ENCODE measurements around the gene LDB2. TPM values are rescaled to one million over a fixed set of nuclear protein-coding genes. Genes with fewer than 3 reads are reported as not detected.

The LDB2 gene
- total and polyA plus RNA-seq, 2 donors: 9.2 to 10.1 TPM

GRCh38 chr4:16715482-16715881 is 183.0 kb downstream of the LDB2 start:
- 89% methylated on average over 2 of the region's 2 CpGs for WGBS
- Histone ChIP-seq H3K36me3 (ENCODE audit: control insufficient read depth in 2 of 2, insufficient read depth in 2 of 2, low read length in 1 of 2) (no peaks in the 10 kb centered on the region), H3K27ac (ENCODE audit: low read depth in 1 of 2, low read length in 1 of 2) (no peak overlapping the region), H3K4me3 (ENCODE audit: low read length in 2 of 2) (no peak overlapping the region), H3K4me1 (ENCODE audit: control insufficient read depth in 2 of 2, insufficient read depth in 2 of 2, low read length in 2 of 2) (no peaks in the 10 kb centered on the region), H3K9me3 (ENCODE audit: control insufficient read depth in 2 of 2, insufficient read depth in 1 of 2, low read length in 1 of 2) (no peaks in the 10 kb centered on the region), H3K27me3 (ENCODE audit: control insufficient read depth in 2 of 2, insufficient read depth in 1 of 2, low read length in 1 of 2) (no peaks in the 10 kb centered on the region)
- DNase-seq (ENCODE audit: low read depth in 6 of 9, low spot score in 9 of 9): no peak

GRCh38 chr4:16714191-16714590 is 184.3 kb downstream of the LDB2 start:
- Histone ChIP-seq H3K27me3 (ENCODE audit: control insufficient read depth in 2 of 2, insufficient read depth in 1 of 2, low read length in 1 of 2) (no peaks in the 10 kb centered on the region), H3K9me3 (ENCODE audit: control insufficient read depth in 2 of 2, insufficient read depth in 1 of 2, low read length in 1 of 2) (no peaks in the 10 kb centered on the region), H3K36me3 (ENCODE audit: control insufficient read depth in 2 of 2, insufficient read depth in 2 of 2, low read length in 1 of 2) (no peaks in the 10 kb centered on the region), H3K27ac (ENCODE audit: low read depth in 1 of 2, low read length in 1 of 2) (no peak overlapping the region), H3K4me3 (ENCODE audit: low read length in 2 of 2) (no peak overlapping the region), H3K4me1 (ENCODE audit: control insufficient read depth in 2 of 2, insufficient read depth in 2 of 2, low read length in 2 of 2) (no peaks in the 10 kb centered on the region)
- 88% methylated on average over 1 of the region's 1 CpG for WGBS
- no peak for DNase-seq (ENCODE audit: low read depth in 6 of 9, low spot score in 9 of 9)

- DNase-seq (ENCODE audit: low read depth in 6 of 9, low spot score in 9 of 9): no peak
- 95% methylated on average over 3 of the region's 3 CpGs for WGBS
- Histone ChIP-seq H3K27ac (ENCODE audit: low read depth in 1 of 2, low read length in 1 of 2) (no peak overlapping the region), H3K27me3 (ENCODE audit: control insufficient read depth in 2 of 2, insufficient read depth in 1 of 2, low read length in 1 of 2) (no peaks in the 10 kb centered on the region), H3K4me3 (ENCODE audit: low read length in 2 of 2) (no peak overlapping the region), H3K36me3 (ENCODE audit: control insufficient read depth in 2 of 2, insufficient read depth in 2 of 2, low read length in 1 of 2) (no peaks in the 10 kb centered on the region), H3K4me1 (ENCODE audit: control insufficient read depth in 2 of 2, insufficient read depth in 2 of 2, low read length in 2 of 2) (no peaks in the 10 kb centered on the region), H3K9me3 (ENCODE audit: control insufficient read depth in 2 of 2, insufficient read depth in 1 of 2, low read length in 1 of 2) (no peaks in the 10 kb centered on the region)
Observed at GRCh38 chr4:16713696-16714095, 184.7 kb downstream of the LDB2 start.

GRCh38 chr4:16713271-16713670 is 185.2 kb downstream of the LDB2 start:
- Histone ChIP-seq H3K36me3 (ENCODE audit: control insufficient read depth in 2 of 2, insufficient read depth in 2 of 2, low read length in 1 of 2) (no peaks in the 10 kb centered on the region), H3K9me3 (ENCODE audit: control insufficient read depth in 2 of 2, insufficient read depth in 1 of 2, low read length in 1 of 2) (no peaks in the 10 kb centered on the region), H3K4me1 (ENCODE audit: control insufficient read depth in 2 of 2, insufficient read depth in 2 of 2, low read length in 2 of 2) (no peaks in the 10 kb centered on the region), H3K27me3 (ENCODE audit: control insufficient read depth in 2 of 2, insufficient read depth in 1 of 2, low read length in 1 of 2) (no peaks in the 10 kb centered on the region), H3K4me3 (ENCODE audit: low read length in 2 of 2) (no peak overlapping the region), H3K27ac (ENCODE audit: low read depth in 1 of 2, low read length in 1 of 2) (no peak overlapping the region)
- DNase-seq (ENCODE audit: low read depth in 6 of 9, low spot score in 9 of 9): no peak

- H3K4me1 ChIP-seq (ENCODE audit: control insufficient read depth in 2 of 2, insufficient read depth in 2 of 2, low read length in 2 of 2): no peaks in the 10 kb centered on the region
- H3K27me3 ChIP-seq (ENCODE audit: control insufficient read depth in 2 of 2, insufficient read depth in 1 of 2, low read length in 1 of 2): no peaks in the 10 kb centered on the region
- H3K9me3 ChIP-seq (ENCODE audit: control insufficient read depth in 2 of 2, insufficient read depth in 1 of 2, low read length in 1 of 2): no peaks in the 10 kb centered on the region
- DNase-seq (ENCODE audit: low read depth in 6 of 9, low spot score in 9 of 9): no peak
- H3K4me3 ChIP-seq (ENCODE audit: low read length in 2 of 2): no peak overlapping the region
- H3K36me3 ChIP-seq (ENCODE audit: control insufficient read depth in 2 of 2, insufficient read depth in 2 of 2, low read length in 1 of 2): no peaks in the 10 kb centered on the region
- WGBS: 91% methylated on average over 3 of the region's 3 CpGs
- no peak overlapping the region for H3K27ac ChIP-seq (ENCODE audit: low read depth in 1 of 2, low read length in 1 of 2)
Observed at GRCh38 chr4:16710198-16710597, 188.2 kb downstream of the LDB2 start.

- no peak overlapping the region for H3K27ac ChIP-seq (ENCODE audit: low read depth in 1 of 2, low read length in 1 of 2)
Observed at GRCh38 chr4:16707874-16708273, 190.6 kb downstream of the LDB2 start.

GRCh38 chr4:16706251-16706650 is 192.2 kb downstream of the LDB2 start:
- Histone ChIP-seq H3K36me3 (ENCODE audit: control insufficient read depth in 2 of 2, insufficient read depth in 2 of 2, low read length in 1 of 2) (no peaks in the 10 kb centered on the region), H3K4me1 (ENCODE audit: control insufficient read depth in 2 of 2, insufficient read depth in 2 of 2, low read length in 2 of 2) (no peaks in the 10 kb centered on the region), H3K4me3 (ENCODE audit: low read length in 2 of 2) (no peak overlapping the region), H3K9me3 (ENCODE audit: control insufficient read depth in 2 of 2, insufficient read depth in 1 of 2, low read length in 1 of 2) (no peaks in the 10 kb centered on the region), H3K27me3 (ENCODE audit: control insufficient read depth in 2 of 2, insufficient read depth in 1 of 2, low read length in 1 of 2) (no peaks in the 10 kb centered on the region), H3K27ac (ENCODE audit: low read depth in 1 of 2, low read length in 1 of 2) (no peak overlapping the region)
- 93% methylated on average over 6 of the region's 6 CpGs for WGBS
- DNase-seq (ENCODE audit: low read depth in 6 of 9, low spot score in 9 of 9): no peak

More at GRCh38 chr4:16707874-16708273, 190.6 kb downstream of the LDB2 start:
- Histone ChIP-seq H3K27me3 (ENCODE audit: control insufficient read depth in 2 of 2, insufficient read depth in 1 of 2, low read length in 1 of 2) (no peaks in the 10 kb centered on the region), H3K4me3 (ENCODE audit: low read length in 2 of 2) (no peak overlapping the region), H3K36me3 (ENCODE audit: control insufficient read depth in 2 of 2, insufficient read depth in 2 of 2, low read length in 1 of 2) (no peaks in the 10 kb centered on the region), H3K9me3 (ENCODE audit: control insufficient read depth in 2 of 2, insufficient read depth in 1 of 2, low read length in 1 of 2) (no peaks in the 10 kb centered on the region), H3K4me1 (ENCODE audit: control insufficient read depth in 2 of 2, insufficient read depth in 2 of 2, low read length in 2 of 2) (no peaks in the 10 kb centered on the region)
- 96% methylated on average over 4 of the region's 4 CpGs for WGBS
- no peak for DNase-seq (ENCODE audit: low read depth in 6 of 9, low spot score in 9 of 9)

GRCh38 chr4:16705341-16705740 is 193.1 kb downstream of the LDB2 start:
- H3K36me3 ChIP-seq (ENCODE audit: control insufficient read depth in 2 of 2, insufficient read depth in 2 of 2, low read length in 1 of 2): no peaks in the 10 kb centered on the region
- H3K4me1 ChIP-seq (ENCODE audit: control insufficient read depth in 2 of 2, insufficient read depth in 2 of 2, low read length in 2 of 2): no peaks in the 10 kb centered on the region
- no peak overlapping the region for H3K4me3 ChIP-seq (ENCODE audit: low read length in 2 of 2)
- H3K9me3 ChIP-seq (ENCODE audit: control insufficient read depth in 2 of 2, insufficient read depth in 1 of 2, low read length in 1 of 2): no peaks in the 10 kb centered on the region
- H3K27ac ChIP-seq (ENCODE audit: low read depth in 1 of 2, low read length in 1 of 2): no peak overlapping the region
- no peaks in the 10 kb centered on the region for H3K27me3 ChIP-seq (ENCODE audit: control insufficient read depth in 2 of 2, insufficient read depth in 1 of 2, low read length in 1 of 2)
- no peak for DNase-seq (ENCODE audit: low read depth in 6 of 9, low spot score in 9 of 9)
- WGBS: 86% methylated on average over 3 of the region's 3 CpGs

GRCh38 chr4:16704489-16704888 is 194.0 kb downstream of the LDB2 start:
- H3K9me3 ChIP-seq (ENCODE audit: control insufficient read depth in 2 of 2, insufficient read depth in 1 of 2, low read length in 1 of 2): no peaks in the 10 kb centered on the region
- no peak overlapping the region for H3K27ac ChIP-seq (ENCODE audit: low read depth in 1 of 2, low read length in 1 of 2)
- no peaks in the 10 kb centered on the region for H3K4me1 ChIP-seq (ENCODE audit: control insufficient read depth in 2 of 2, insufficient read depth in 2 of 2, low read length in 2 of 2)
- no peaks in the 10 kb centered on the region for H3K27me3 ChIP-seq (ENCODE audit: control insufficient read depth in 2 of 2, insufficient read depth in 1 of 2, low read length in 1 of 2)
- H3K4me3 ChIP-seq (ENCODE audit: low read length in 2 of 2): no peak overlapping the region
- WGBS: 92% methylated on average over 2 of the region's 2 CpGs
- no peaks in the 10 kb centered on the region for H3K36me3 ChIP-seq (ENCODE audit: control insufficient read depth in 2 of 2, insufficient read depth in 2 of 2, low read length in 1 of 2)
- no peak for DNase-seq (ENCODE audit: low read depth in 6 of 9, low spot score in 9 of 9)

GRCh38 chr4:16695896-16696295 is 202.5 kb downstream of the LDB2 start:
- DNase-seq (ENCODE audit: low read depth in 6 of 9, low spot score in 9 of 9): no peak
- Histone ChIP-seq H3K4me3 (ENCODE audit: low read length in 2 of 2) (no peak overlapping the region), H3K27me3 (ENCODE audit: control insufficient read depth in 2 of 2, insufficient read depth in 1 of 2, low read length in 1 of 2) (no peaks in the 10 kb centered on the region), H3K36me3 (ENCODE audit: control insufficient read depth in 2 of 2, insufficient read depth in 2 of 2, low read length in 1 of 2) (no peaks in the 10 kb centered on the region), H3K4me1 (ENCODE audit: control insufficient read depth in 2 of 2, insufficient read depth in 2 of 2, low read length in 2 of 2) (no peaks in the 10 kb centered on the region), H3K9me3 (ENCODE audit: control insufficient read depth in 2 of 2, insufficient read depth in 1 of 2, low read length in 1 of 2) (no peaks in the 10 kb centered on the region), H3K27ac (ENCODE audit: low read depth in 1 of 2, low read length in 1 of 2) (no peak overlapping the region)
- WGBS: 90% methylated on average over 1 of the region's 1 CpG
